HEK293 (cell line): ENCODE data around the gene TRDMT1.

Experiments
- CTCF ChIA-PET: fragments of 350-600 bp; formaldehyde crosslinking; extraction: SDS; loops from one replicate; lab custom pipeline; 2021; ENCODE audit warnings: antibody characterized with exemption; lab: Yijun Ruan, JAX
- POLR2A ChIA-PET: fragments of 300-600 bp; formaldehyde crosslinking; extraction: SDS; loops from one replicate; lab custom pipeline; 2020; ENCODE audit warnings: antibody characterized with exemption, inconsistent platforms; lab: Yijun Ruan, JAX
- H3K27ac ChIP-seq: fragments of 200-500 bp; sonication (Bioruptor generic); 2 replicates; pipeline ENCODE4 v1.5.1; 2014; ENCODE audit warnings: low read depth, low read length, control low read depth, inconsistent platforms; ENCODE audit errors: extremely low read depth
- H3K36me3 ChIP-seq, 2 experiments: fragments of 200-500 bp in 1 of 2; sonication (Bioruptor generic) in 1 of 2; 1 replicate in 1 of 2; 2 replicates in 1 of 2; pipeline ENCODE4 v1.5.1; 2014 to 2017; ENCODE audit warnings: inconsistent platforms in 2 of 2, low read length in 2 of 2; ENCODE audit not compliant: control insufficient read depth in 2 of 2, insufficient read depth in 1 of 2
- H3K4me1 ChIP-seq: fragments of 200-500 bp; sonication (Bioruptor generic); 2 replicates; pipeline ENCODE4 v1.5.1; 2014; ENCODE audit warnings: mild to moderate bottlenecking, low read length, inconsistent platforms; ENCODE audit not compliant: control insufficient read depth, insufficient read depth
- H3K4me3 ChIP-seq: 2 replicates; pipeline ENCODE4 v1.5.1; 2011; ENCODE audit warnings: low read depth, mild to moderate bottlenecking, control low read depth, low read length, moderate library complexity
- H3K9me3 ChIP-seq: fragments of 200-500 bp; sonication (Bioruptor generic); 2 replicates; pipeline ENCODE4 v1.5.1; 2014; ENCODE audit warnings: low read depth, low read length, inconsistent platforms; ENCODE audit not compliant: control insufficient read depth, insufficient read depth
- BCL6B ChIP-seq: fragments of 450-650 bp; formaldehyde crosslinking; IDR thresholded peaks from 2 replicates; pipeline ENCODE4 v1.5.1; 2017; ENCODE audit warnings: missing biosample characterization, missing genetic modification characterization
- HIC1 ChIP-seq: fragments of 450-650 bp; formaldehyde crosslinking; IDR thresholded peaks from 2 replicates; pipeline ENCODE4 v1.5.1; 2016; ENCODE audit warnings: missing biosample characterization, missing genetic modification characterization
- MYNN ChIP-seq: fragments of 450-650 bp; formaldehyde crosslinking; IDR thresholded peaks from 2 replicates; pipeline ENCODE4 v1.5.1; 2016; ENCODE audit warnings: missing biosample characterization, missing genetic modification characterization, borderline replicate concordance
- TCF7L2 ChIP-seq: IDR thresholded peaks from 2 replicates; pipeline ENCODE4 v1.6.1; 2011; ENCODE audit warnings: low read depth, mild to moderate bottlenecking, inconsistent platforms, low read length, moderate library complexity, borderline replicate concordance
- YY1 ChIP-seq: fragments of 450-650 bp; formaldehyde crosslinking; IDR thresholded peaks from 2 replicates; pipeline ENCODE4 v1.5.1; 2018; ENCODE audit warnings: missing biosample characterization, missing genetic modification characterization
- ZBTB11 ChIP-seq: fragments of 450-650 bp; formaldehyde crosslinking; conservative IDR thresholded peaks from 2 replicates; pipeline ENCODE4 v1.5.1; 2016; ENCODE audit warnings: low read depth, missing biosample characterization, missing genetic modification characterization
- ZBTB21 ChIP-seq: fragments of 450-650 bp; formaldehyde crosslinking; IDR thresholded peaks from 2 replicates; pipeline ENCODE4 v1.5.1; 2017; ENCODE audit warnings: missing biosample characterization, missing genetic modification characterization
- ZFP69B ChIP-seq: fragments of 450-650 bp; formaldehyde crosslinking; IDR thresholded peaks from 2 replicates; pipeline ENCODE4 v1.5.1; 2016; ENCODE audit warnings: missing biosample characterization, missing genetic modification characterization
- ZNF112 ChIP-seq: fragments of 450-650 bp; formaldehyde crosslinking; IDR thresholded peaks from 2 replicates; pipeline ENCODE4 v1.5.0; 2017; ENCODE audit warnings: missing biosample characterization, missing genetic modification characterization
- ZNF202 ChIP-seq: fragments of 450-650 bp; formaldehyde crosslinking; IDR thresholded peaks from 2 replicates; pipeline ENCODE4 v1.5.1; 2016; ENCODE audit warnings: missing biosample characterization, missing genetic modification characterization, borderline replicate concordance
- ZNF362 ChIP-seq: fragments of 450-650 bp; formaldehyde crosslinking; IDR thresholded peaks from 2 replicates; pipeline ENCODE4 v1.5.1; 2016; ENCODE audit warnings: missing biosample characterization, missing genetic modification characterization
- ZNF518A ChIP-seq: fragments of 450-650 bp; formaldehyde crosslinking; conservative IDR thresholded peaks from 2 replicates; pipeline ENCODE4 v1.5.1; 2016; ENCODE audit warnings: low read depth, missing biosample characterization, missing genetic modification characterization
- ZNF529 ChIP-seq: fragments of 450-650 bp; formaldehyde crosslinking; IDR thresholded peaks from 2 replicates; pipeline ENCODE4 v1.5.1; 2017; ENCODE audit warnings: missing genetic modification characterization, missing biosample characterization; ENCODE audit not compliant: insufficient replicate concordance
- ZNF670 ChIP-seq: fragments of 450-650 bp; formaldehyde crosslinking; IDR thresholded peaks from 2 replicates; pipeline ENCODE4 v1.5.1; 2016; ENCODE audit warnings: missing biosample characterization, missing genetic modification characterization, low read depth
- ZNF747 ChIP-seq: fragments of 450-650 bp; formaldehyde crosslinking; IDR thresholded peaks from 2 replicates; pipeline ENCODE4 v1.5.1; 2016; ENCODE audit warnings: missing biosample characterization, missing genetic modification characterization
- ZNF830 ChIP-seq: fragments of 450-650 bp; IDR thresholded peaks from 2 replicates; pipeline ENCODE4 v1.5.0; 2018; ENCODE audit warnings: missing biosample characterization, missing genetic modification characterization, low read depth, mild to moderate bottlenecking, moderate library complexity
- ZXDB ChIP-seq: fragments of 450-650 bp; formaldehyde crosslinking; IDR thresholded peaks from 2 replicates; pipeline ENCODE4 v1.5.1; 2016; ENCODE audit warnings: missing biosample characterization, missing genetic modification characterization

TRDMT1 gene

GRCh38 chr10:17125206-17125893, 76.1 kb downstream of the TRDMT1 start (continued):
- TF ChIP-seq ZNF362 (tag by site-specific recombination): no peak
- no peak for TF ChIP-seq ZXDB (tag by site-specific recombination)
- no peak for TF ChIP-seq HIC1 (tag by site-specific recombination)
- no peak for TF ChIP-seq ZNF670 (tag by site-specific recombination)
- TF ChIP-seq ZNF830: no peak
- TF ChIP-seq YY1: no peak
- TF ChIP-seq ZFP69B (tag by site-specific recombination): no peak
- TF ChIP-seq ZBTB21 (tag by site-specific recombination): no peak
- no peak for TF ChIP-seq ZNF529 (tag by site-specific recombination)
- no peak for TF ChIP-seq ZNF747 (tag by site-specific recombination)
- TF ChIP-seq, all 188 proteins: peak for 0

GRCh38 chr10:17123961-17124360, 77.5 kb downstream of the TRDMT1 start:
- TF ChIP-seq TCF7L2 (peak; percentile 77), BCL6B (tag by site-specific recombination) (no peak)
- no peaks in the 10 kb centered on the region for H3K9me3 ChIP-seq
- POLR2A ChIA-PET: no interaction called here
- CTCF ChIA-PET: no interaction called here
- no peak overlapping the region for H3K27ac ChIP-seq
- no peak overlapping the region for H3K4me3 ChIP-seq
- no peaks in the 10 kb centered on the region for H3K36me3 ChIP-seq
- peaks cover 16% of the 10 kb centered on the region for H3K4me1 ChIP-seq

GRCh38 chr10:17122726-17123661, 78.5 kb downstream of the TRDMT1 start:
- CTCF ChIA-PET: interaction anchor here (0.6 to 1.5 kb wide), 6 partner anchors 12 to 352 kb away, joined by 3 to 10 read pairs (median 3); no protein-coding TSS in a partner anchor
- TF ChIP-seq MYNN (tag by site-specific recombination) (no peak), ZNF202 (tag by site-specific recombination) (no peak), ZNF518A (tag by site-specific recombination) (no peak), ZBTB11 (tag by site-specific recombination) (no peak), ZNF112 (tag by site-specific recombination) (no peak)

More at GRCh38 chr10:17122726-17123661, 78.5 kb downstream of the TRDMT1 start:
- Histone ChIP-seq H3K9me3 (no peaks in the 10 kb centered on the region), H3K36me3 (no peaks in the 10 kb centered on the region), H3K4me1 (peaks cover 16% of the 10 kb centered on the region), H3K27ac (no peak overlapping the region; the same call in 1 of the 2 replicates), H3K4me3 (no peak overlapping the region)
- POLR2A ChIA-PET: interaction anchor here (0.6 to 1.3 kb wide), 3 partner anchors 60 to 114 kb away, joined by 3 to 9 read pairs (median 3); no protein-coding TSS in a partner anchor
